Prostate gland (tissue), 2 donors: ENCODE measurements around the gene DHX36.

Experiments used
- CTCF ChIP-seq, 4 experiments: fragments of 200-600 bp in 2 of 4; fragments of 450-650 bp in 2 of 4; sonication (generic) in 2 of 4; IDR thresholded peaks; 1 replicate in 3 of 4; 2 replicates in 1 of 4; pipeline ENCODE4 v1.5.1; 2016 to 2019; ENCODE audit warnings: antibody characterized with exemption in 4 of 4, mild to moderate bottlenecking in 2 of 4, moderate library complexity in 2 of 4
- POLR2A ChIP-seq: fragments of 450-650 bp; IDR thresholded peaks from one replicate; pipeline ENCODE4 v1.6.1; 2016; ENCODE audit warnings: antibody characterized with exemption, mild to moderate bottlenecking
- POLR2AphosphoS5 ChIP-seq: sonication (generic); formaldehyde crosslinking; IDR thresholded peaks from one replicate; pipeline ENCODE4 v1.6.1; 2017; ENCODE audit warnings: antibody characterized with exemption

GRCh38 chr3:154334973-154335420 lies 10.7 kb upstream of the DHX36 start:
- TF ChIP-seq POLR2A (no peak), CTCF (IDR thresholded peaks at IDR 0.05) (peak; percentile 39 to 69 (median 62)), POLR2AphosphoS5 (no peak)
